PC-9 (cell line): Measurements from ENCODE around the gene NR3C1. TPM values are rescaled to one million over a fixed set of nuclear protein-coding genes. Genes with fewer than 3 reads are reported as not detected.
A peak's percentile ranks its signal among the peaks of the same experiment; 100 is the strongest.

Experiments used
- BruUV-seq: library from RNA; stranded (reverse); fragments of 400-500 nt; replicated peaks from 2 replicates; lab custom pipeline; 2021; lab: Mats Ljungman, UMichigan
- CTCF ChIA-PET: fragments of 300-600 bp; sonication (Branson Sonifier 250); formaldehyde crosslinking; loops from one replicate; lab custom pipeline; 2022; ENCODE audit warnings: antibody characterized with exemption; lab: Charles Lee
- POLR2A ChIA-PET: fragments of 300-600 bp; sonication (Branson Sonifier 250); formaldehyde crosslinking; loops from one replicate; lab custom pipeline; 2022; ENCODE audit warnings: antibody characterized with exemption; ENCODE audit not compliant: unreplicated experiment; lab: Charles Lee
- DNase-seq, 2 experiments: peaks; one replicate each; pipeline versions ENCODE4 v3.0.0 to v3.0.0-alpha.2; 2015 to 2022; ENCODE audit warnings: mixed read lengths in 1 of 2
- H2AFZ ChIP-seq: fragments of 200-600 bp; sonication (generic); 2 replicates; pipeline ENCODE4 v1.8.1; 2017; ENCODE audit warnings: antibody characterized with exemption
- H3F3A ChIP-seq: fragments of 200-600 bp; sonication (generic); 2 replicates; pipeline ENCODE4 v1.8.1; 2017; ENCODE audit warnings: antibody characterized with exemption, mild to moderate bottlenecking, low read depth; ENCODE audit not compliant: insufficient read depth
- H3K27ac ChIP-seq: fragments of 200-600 bp; sonication (generic); 2 replicates; pipeline ENCODE4 v1.6.1; 2016; ENCODE audit warnings: mixed run types
- H3K27me3 ChIP-seq: fragments of 200-600 bp; sonication (generic); 2 replicates; pipeline ENCODE4 v1.6.1; 2016; ENCODE audit warnings: low read depth, mixed run types; ENCODE audit not compliant: insufficient read depth
- H3K36me3 ChIP-seq: fragments of 200-600 bp; sonication (generic); 2 replicates; pipeline ENCODE4 v1.6.1; 2016; ENCODE audit warnings: low read depth, mixed run types
- H3K4me1 ChIP-seq: fragments of 200-600 bp; sonication (generic); replicated peaks from 2 replicates; pipeline ENCODE4 v1.6.1; 2016; ENCODE audit warnings: mixed run types; ENCODE audit not compliant: insufficient read depth
- H3K4me2 ChIP-seq: fragments of 200-600 bp; sonication (generic); 2 replicates; pipeline ENCODE4 v1.6.1; 2017; ENCODE audit warnings: mixed run types
- H3K4me3 ChIP-seq: fragments of 200-600 bp; sonication (generic); 2 replicates; pipeline ENCODE4 v1.6.1; 2016; ENCODE audit warnings: mixed run types
- H3K79me2 ChIP-seq: fragments of 200-600 bp; sonication (generic); 2 replicates; pipeline ENCODE4 v1.6.1; 2017; ENCODE audit warnings: low read depth, mixed run types
- H3K9me2 ChIP-seq: fragments of 200-600 bp; sonication (generic); 2 replicates; pipeline ENCODE4 v1.8.1; 2017; ENCODE audit warnings: mild to moderate bottlenecking; ENCODE audit not compliant: insufficient read depth
- H3K9me3 ChIP-seq: fragments of 200-600 bp; sonication (generic); 2 replicates; pipeline ENCODE4 v1.8.1; 2016; ENCODE audit warnings: low read depth; ENCODE audit not compliant: insufficient read depth
- H4K20me1 ChIP-seq: fragments of 200-600 bp; sonication (generic); 2 replicates; pipeline ENCODE4 v1.8.1; 2017; ENCODE audit not compliant: insufficient read depth
- CTCF ChIP-seq: fragments of 200-600 bp; sonication (generic); conservative IDR thresholded peaks from 2 replicates; pipeline ENCODE4 v1.6.1; 2017; ENCODE audit warnings: mixed run types, antibody characterized with exemption, mild to moderate bottlenecking, moderate library complexity
- EZH2 ChIP-seq: fragments of 200-600 bp; sonication (generic); IDR thresholded peaks from 2 replicates; pipeline ENCODE4 v1.8.0; 2017; ENCODE audit warnings: antibody characterized with exemption, low read depth
- intact Hi-C: fragments of 100-400 bp; cut with micrococcal nuclease; formaldehyde crosslinking; loops from one replicate; pipeline ENCODE4 v1.10.0; 2022; ENCODE audit not compliant: unreplicated experiment
- total RNA-seq: library from RNA; stranded (reverse); gene quantifications from 2 replicates; pipeline ENCODE4 v1.2.3, GENCODE V29; 2021

Gene NR3C1
- total RNA-seq, 1 experiment from 2014 or later = 52.8 TPM

DNA sequence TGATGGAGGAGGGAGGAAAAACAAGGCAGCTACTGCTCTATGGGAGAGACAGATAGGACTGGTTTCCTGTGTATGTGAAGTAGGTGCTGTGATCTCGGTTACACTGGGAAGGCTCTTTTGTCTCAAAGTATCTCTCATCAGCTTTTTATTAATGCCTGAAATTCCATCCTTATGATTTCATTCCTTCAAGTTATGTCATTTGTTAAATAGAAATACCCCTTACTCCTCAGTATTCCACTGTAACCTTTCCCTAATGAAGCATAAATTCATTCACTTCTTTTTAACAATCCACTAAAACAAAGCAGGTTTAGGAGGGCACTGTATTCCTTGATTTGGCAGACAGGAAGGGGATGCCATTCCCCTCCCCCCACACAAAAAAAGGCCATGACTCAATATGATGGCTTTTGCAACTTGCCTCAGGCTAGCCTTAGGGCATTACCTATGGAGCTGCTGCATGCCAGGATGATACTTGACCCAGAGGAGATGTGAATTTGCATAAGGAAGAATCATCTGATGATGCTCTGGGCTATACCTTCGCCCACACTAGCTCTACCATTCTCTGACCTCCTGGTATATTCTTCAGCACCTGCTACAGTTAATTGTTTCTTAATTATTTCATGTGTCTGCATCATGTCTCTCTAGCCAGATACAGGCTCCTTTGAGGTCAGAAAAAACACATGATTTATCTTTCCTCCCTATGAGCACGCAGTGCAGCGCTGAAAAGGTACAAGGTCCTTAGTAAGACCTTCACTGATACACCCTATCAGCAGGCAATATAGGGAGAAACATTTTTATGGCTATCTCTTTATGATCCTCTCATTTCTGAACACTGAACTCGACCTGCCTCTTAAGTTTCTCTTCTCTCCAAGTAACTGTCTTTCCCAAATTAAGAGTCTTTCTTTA, 26.3 kb downstream of the NR3C1 start:
- H3K36me3 ChIP-seq = no peaks in the 10 kb centered on the region
- CTCF ChIA-PET = no interaction called here
- no peak for TF ChIP-seq EZH2
- no peak for TF ChIP-seq CTCF
- no peaks in the 10 kb centered on the region for H3K9me3 ChIP-seq
- peaks cover 70% of the 10 kb centered on the region for H3K79me2 ChIP-seq
- H3K9me2 ChIP-seq = no peaks in the 10 kb centered on the region
- no peaks in the 10 kb centered on the region for H3K27me3 ChIP-seq
- no peak overlapping the region for H2AFZ ChIP-seq
- intact Hi-C loops = loop anchor here (2.0 kb wide), 1 partner anchor 22 kb away; no protein-coding TSS in a partner anchor
- no peaks in the 10 kb centered on the region for H4K20me1 ChIP-seq
- POLR2A ChIA-PET = no interaction called here
- H3K4me3 ChIP-seq = no peak overlapping the region
- H3F3A ChIP-seq = peaks cover 21% of the 10 kb centered on the region; the same call in 1 of the 2 replicates
- H3K4me1 ChIP-seq = peaks cover 20% of the 10 kb centered on the region
- peak overlapping the region; percentile 62 for H3K27ac ChIP-seq
- peak; percentile 75 to 80 for DNase-seq
- BruUV-seq = no TSS peak
- H3K4me2 ChIP-seq = peak overlapping the region; percentile 37

DNA sequence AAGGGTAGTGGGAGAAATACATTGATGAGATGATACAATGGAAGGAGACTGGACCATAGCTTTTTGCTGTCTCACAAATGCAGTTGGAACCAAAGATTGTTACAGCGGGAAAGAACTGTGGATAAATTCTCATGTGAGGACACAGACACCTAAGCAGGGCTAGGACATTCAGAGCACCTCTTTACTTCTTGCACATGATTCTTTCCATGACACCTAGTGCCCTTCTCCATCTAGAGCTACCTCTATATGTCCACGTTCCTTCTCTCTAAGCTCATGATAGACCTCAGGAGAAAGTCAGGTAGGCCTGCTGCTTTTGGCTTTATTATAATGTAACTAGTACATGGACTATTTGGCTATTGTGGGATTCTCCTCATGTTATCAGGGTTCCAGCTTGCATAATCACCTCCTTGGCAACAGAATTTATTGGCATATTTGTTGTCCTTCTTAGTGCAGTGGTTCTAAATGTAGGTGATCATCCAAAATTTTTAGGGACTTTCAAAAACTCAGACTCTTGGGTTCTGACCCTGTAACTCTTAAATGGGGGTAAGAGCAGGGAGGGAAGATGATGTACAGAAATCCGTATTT, 27.2 kb downstream of the NR3C1 start:
- H3K9me2 ChIP-seq = no peaks in the 10 kb centered on the region
- no peak overlapping the region for H3K4me3 ChIP-seq
- H3K4me2 ChIP-seq = peak overlapping the region; percentile 37
- H3K36me3 ChIP-seq = no peaks in the 10 kb centered on the region
- no peaks in the 10 kb centered on the region for H3K27me3 ChIP-seq
- H3K4me1 ChIP-seq = peaks cover 20% of the 10 kb centered on the region
- BruUV-seq = no TSS peak
- TF ChIP-seq CTCF = no peak
- no peak for TF ChIP-seq EZH2
- intact Hi-C loops = loop anchor here (2.0 kb wide), 1 partner anchor 21 kb away; no protein-coding TSS in a partner anchor
- DNase-seq = no peak
- POLR2A ChIA-PET = no interaction called here
- H2AFZ ChIP-seq = no peak overlapping the region
- H3K27ac ChIP-seq = peak overlapping the region; percentile 62
- no peaks in the 10 kb centered on the region for H4K20me1 ChIP-seq
- CTCF ChIA-PET = no interaction called here
- H3K9me3 ChIP-seq = no peaks in the 10 kb centered on the region
- peaks cover 21% of the 10 kb centered on the region; the same call in 1 of the 2 replicates for H3F3A ChIP-seq
- peaks cover 71% of the 10 kb centered on the region for H3K79me2 ChIP-seq

- H3K9me2 ChIP-seq = no peaks in the 10 kb centered on the region
- TF ChIP-seq EZH2 (no peak), CTCF (no peak)
- no peak overlapping the region for H3K4me3 ChIP-seq
- ChIA-PET POLR2A (no interaction called here), CTCF (no interaction called here)
- intact Hi-C loops = no loop called here
- H4K20me1 ChIP-seq = 0 out of 2 replicates have a peak, but pooled peaks cover 3% of the 10 kb centered on the region
- H3K27me3 ChIP-seq = no peaks in the 10 kb centered on the region
- H3K79me2 ChIP-seq = peaks cover 66% of the 10 kb centered on the region
- no peaks in the 10 kb centered on the region for H3K36me3 ChIP-seq
- no peaks in the 10 kb centered on the region for H3K9me3 ChIP-seq
- no peak overlapping the region for H3K27ac ChIP-seq
- peaks cover 21% of the 10 kb centered on the region; the same call in 1 of the 2 replicates for H3F3A ChIP-seq
- peaks cover 20% of the 10 kb centered on the region for H3K4me1 ChIP-seq
- BruUV-seq = no TSS peak
- H2AFZ ChIP-seq = no peak overlapping the region
- no peak overlapping the region for H3K4me2 ChIP-seq
- DNase-seq = no peak
Observed at GRCh38 chr5:143374496-143375217, 28.8 kb downstream of the NR3C1 start.
